ENCODE results near the gene ACTR2. TPM values are rescaled to one million over a fixed set of nuclear protein-coding genes. Genes with fewer than 3 reads are reported as not detected.

ACTR2 gene
- total and polyA plus RNA-seq, 2 of the 13 experiments (the other 11 are each of a cell fraction or from before 2014, with no cell fraction given), result 51.2 to 100 TPM

DNA sequence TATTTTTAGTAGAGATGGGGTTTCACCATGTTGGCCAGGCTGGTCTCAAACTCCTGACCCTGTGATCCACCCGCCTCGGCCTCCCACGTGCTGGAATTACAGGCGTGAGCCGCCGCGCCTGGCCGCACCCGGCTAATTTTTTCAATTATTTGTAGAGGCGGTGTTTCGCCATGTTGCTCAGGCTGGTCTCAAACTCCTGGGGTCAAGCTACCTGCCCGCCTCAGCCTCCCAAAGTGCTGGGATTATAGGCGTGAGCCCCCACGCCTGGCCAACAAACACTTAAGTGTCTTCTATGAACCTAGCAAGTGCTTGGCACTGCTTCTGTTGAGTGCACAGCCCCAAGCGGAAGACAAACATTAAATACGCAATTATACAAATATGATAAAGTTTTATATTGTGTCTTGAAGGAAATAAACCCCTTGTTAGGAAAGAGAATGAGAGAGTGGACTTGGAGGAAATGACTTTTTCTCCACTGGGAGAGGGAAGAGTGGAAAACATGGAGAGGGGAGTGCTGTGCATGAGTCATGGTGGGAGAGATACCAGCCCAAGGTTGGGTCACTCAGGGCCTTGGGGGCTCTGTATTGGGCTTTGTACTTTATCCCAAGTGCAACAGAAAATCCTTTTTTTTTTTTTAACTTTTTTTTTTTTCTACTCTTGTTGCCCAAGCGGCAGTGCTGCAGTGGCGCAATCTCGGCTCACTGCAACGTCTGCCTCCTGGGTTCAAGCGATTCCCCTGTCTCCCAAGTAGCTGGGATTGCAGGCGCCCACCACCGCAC, 41.4 kb upstream of the ACTR2 start (continued):
- TF ChIP-seq, protein P1, sequence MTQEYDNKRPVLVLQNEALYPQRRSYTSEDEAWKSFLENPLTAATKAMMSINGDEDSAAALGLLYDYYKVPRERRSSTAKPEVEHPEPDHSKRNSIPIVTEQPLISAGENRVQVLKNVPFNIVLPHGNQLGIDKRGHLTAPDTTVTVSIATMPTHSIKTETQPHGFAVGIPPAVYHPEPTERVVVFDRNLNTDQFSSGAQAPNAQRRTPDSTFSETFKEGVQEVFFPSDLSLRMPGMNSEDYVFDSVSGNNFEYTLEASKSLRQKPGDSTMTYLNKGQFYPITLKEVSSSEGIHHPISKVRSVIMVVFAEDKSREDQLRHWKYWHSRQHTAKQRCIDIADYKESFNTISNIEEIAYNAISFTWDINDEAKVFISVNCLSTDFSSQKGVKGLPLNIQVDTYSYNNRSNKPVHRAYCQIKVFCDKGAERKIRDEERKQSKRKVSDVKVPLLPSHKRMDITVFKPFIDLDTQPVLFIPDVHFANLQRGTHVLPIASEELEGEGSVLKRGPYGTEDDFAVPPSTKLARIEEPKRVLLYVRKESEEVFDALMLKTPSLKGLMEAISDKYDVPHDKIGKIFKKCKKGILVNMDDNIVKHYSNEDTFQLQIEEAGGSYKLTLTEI (CRISPR knock-in tag; conservative IDR thresholded peaks at IDR 0.05), result no peak
- TF ChIP-seq ZNF747 (CRISPR knock-in tag; IDR thresholded peaks at IDR 0.05; ENCODE audit: borderline replicate concordance), result no peak
- no peak for TF ChIP-seq ZBTB38 (CRISPR knock-in tag; IDR thresholded peaks at IDR 0.05)
- peak; percentile 89; the same call in 1 of the 2 replicates for TF ChIP-seq ZBTB3 (CRISPR knock-in tag; IDR thresholded peaks at IDR 0.05; ENCODE audit: borderline replicate concordance, low read depth)
- TF ChIP-seq PBX2 (CRISPR knock-in tag; IDR thresholded peaks at IDR 0.05), result no peak
- TF ChIP-seq, protein P2, sequence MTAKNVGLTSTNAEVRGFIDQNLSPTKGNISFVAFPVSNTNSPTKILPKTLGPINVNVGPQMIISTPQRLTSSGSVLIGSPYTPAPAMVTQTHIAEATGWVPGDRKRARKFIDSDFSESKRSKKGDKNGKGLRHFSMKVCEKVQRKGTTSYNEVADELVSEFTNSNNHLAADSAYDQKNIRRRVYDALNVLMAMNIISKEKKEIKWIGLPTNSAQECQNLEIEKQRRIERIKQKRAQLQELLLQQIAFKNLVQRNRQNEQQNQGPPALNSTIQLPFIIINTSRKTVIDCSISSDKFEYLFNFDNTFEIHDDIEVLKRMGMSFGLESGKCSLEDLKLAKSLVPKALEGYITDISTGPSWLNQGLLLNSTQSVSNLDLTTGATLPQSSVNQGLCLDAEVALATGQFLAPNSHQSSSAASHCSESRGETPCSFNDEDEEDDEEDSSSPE (CRISPR knock-in tag; IDR thresholded peaks at IDR 0.05), result no peak
- no peak for TF ChIP-seq ZNF850 (CRISPR knock-in tag; conservative IDR thresholded peaks at IDR 0.05)
- no peak; the same call in 1 of the 2 replicates for TF ChIP-seq RXRA (CRISPR knock-in tag; IDR thresholded peaks at IDR 0.05)
- TF ChIP-seq GABPB1 (CRISPR knock-in tag; IDR thresholded peaks at IDR 0.05), result no peak
- peak; percentile 89 for TF ChIP-seq CEBPG (CRISPR knock-in tag; IDR thresholded peaks at IDR 0.05)
- TF ChIP-seq POLR2G (IDR thresholded peaks at IDR 0.05; ENCODE audit: low read depth, low read length), result no peak
- no peak for TF ChIP-seq NR1H2 (CRISPR knock-in tag; IDR thresholded peaks at IDR 0.05; ENCODE audit: borderline replicate concordance, low read depth)
- TF ChIP-seq RNF2 (conservative IDR thresholded peaks at IDR 0.05; ENCODE audit: low read depth), result no peak
- TF ChIP-seq KLF9 (CRISPR knock-in tag; IDR thresholded peaks at IDR 0.05; ENCODE audit: low read depth), result no peak
- no peak for TF ChIP-seq ZNF607 (CRISPR knock-in tag; IDR thresholded peaks at IDR 0.05; ENCODE audit: borderline replicate concordance)
- no peak for TF ChIP-seq ZNF383 (CRISPR knock-in tag; IDR thresholded peaks at IDR 0.05; ENCODE audit: borderline replicate concordance)
- peak; percentile 30 for TF ChIP-seq ASH2L (IDR thresholded peaks at IDR 0.05; ENCODE audit: insufficient read length, low read depth, low read length)
- TF ChIP-seq ZNF790 (CRISPR knock-in tag; IDR thresholded peaks at IDR 0.05; ENCODE audit: borderline replicate concordance), result 0 out of 2 replicates have a peak, but pooled peaks have one; percentile 58
- no peak; the same call in 1 of the 2 replicates for TF ChIP-seq ZNF317 (CRISPR knock-in tag; IDR thresholded peaks at IDR 0.05)
- TF ChIP-seq, protein P3, sequence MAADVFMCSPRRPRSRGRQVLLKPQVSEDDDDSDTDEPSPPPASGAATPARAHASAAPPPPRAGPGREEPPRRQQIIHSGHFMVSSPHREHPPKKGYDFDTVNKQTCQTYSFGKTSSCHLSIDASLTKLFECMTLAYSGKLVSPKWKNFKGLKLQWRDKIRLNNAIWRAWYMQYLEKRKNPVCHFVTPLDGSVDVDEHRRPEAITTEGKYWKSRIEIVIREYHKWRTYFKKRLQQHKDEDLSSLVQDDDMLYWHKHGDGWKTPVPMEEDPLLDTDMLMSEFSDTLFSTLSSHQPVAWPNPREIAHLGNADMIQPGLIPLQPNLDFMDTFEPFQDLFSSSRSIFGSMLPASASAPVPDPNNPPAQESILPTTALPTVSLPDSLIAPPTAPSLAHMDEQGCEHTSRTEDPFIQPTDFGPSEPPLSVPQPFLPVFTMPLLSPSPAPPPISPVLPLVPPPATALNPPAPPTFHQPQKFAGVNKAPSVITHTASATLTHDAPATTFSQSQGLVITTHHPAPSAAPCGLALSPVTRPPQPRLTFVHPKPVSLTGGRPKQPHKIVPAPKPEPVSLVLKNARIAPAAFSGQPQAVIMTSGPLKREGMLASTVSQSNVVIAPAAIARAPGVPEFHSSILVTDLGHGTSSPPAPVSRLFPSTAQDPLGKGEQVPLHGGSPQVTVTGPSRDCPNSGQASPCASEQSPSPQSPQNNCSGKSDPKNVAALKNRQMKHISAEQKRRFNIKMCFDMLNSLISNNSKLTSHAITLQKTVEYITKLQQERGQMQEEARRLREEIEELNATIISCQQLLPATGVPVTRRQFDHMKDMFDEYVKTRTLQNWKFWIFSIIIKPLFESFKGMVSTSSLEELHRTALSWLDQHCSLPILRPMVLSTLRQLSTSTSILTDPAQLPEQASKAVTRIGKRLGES (CRISPR knock-in tag; IDR thresholded peaks at IDR 0.05; ENCODE audit: borderline replicate concordance), result no peak
- TF ChIP-seq, protein P4, sequence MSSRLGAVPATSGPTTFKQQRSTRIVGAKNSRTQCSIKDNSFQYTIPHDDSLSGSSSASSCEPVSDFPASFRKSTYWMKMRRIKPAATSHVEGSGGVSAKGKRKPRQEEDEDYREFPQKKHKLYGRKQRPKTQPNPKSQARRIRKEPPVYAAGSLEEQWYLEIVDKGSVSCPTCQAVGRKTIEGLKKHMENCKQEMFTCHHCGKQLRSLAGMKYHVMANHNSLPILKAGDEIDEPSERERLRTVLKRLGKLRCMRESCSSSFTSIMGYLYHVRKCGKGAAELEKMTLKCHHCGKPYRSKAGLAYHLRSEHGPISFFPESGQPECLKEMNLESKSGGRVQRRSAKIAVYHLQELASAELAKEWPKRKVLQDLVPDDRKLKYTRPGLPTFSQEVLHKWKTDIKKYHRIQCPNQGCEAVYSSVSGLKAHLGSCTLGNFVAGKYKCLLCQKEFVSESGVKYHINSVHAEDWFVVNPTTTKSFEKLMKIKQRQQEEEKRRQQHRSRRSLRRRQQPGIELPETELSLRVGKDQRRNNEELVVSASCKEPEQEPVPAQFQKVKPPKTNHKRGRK (CRISPR knock-in tag; IDR thresholded peaks at IDR 0.05), result no peak

All from HepG2 (cell line).